ENCODE results near the gene FGD6.
"Not testable (repeated sequence)": the region's sequence is repeated elsewhere in the genome, so short reads cannot be mapped to it uniquely, and the experiment has no call there.

The FGD6 gene

GRCh38 chr12:95244350-95244749 is 27.1 kb upstream of the FGD6 start:
- H2AK5ac ChIP-seq (ENCODE audit: low read length), result no peak overlapping the region
- no CpG with 5 or more reads among the region's 3 CpGs for WGBS (ENCODE audit: extremely low coverage, insufficient coverage, insufficient read length)
- H3K79me1 ChIP-seq (ENCODE audit: low read length), result no peaks in the 10 kb centered on the region

GRCh38 chr12:95243497-95244183 is 26.4 kb upstream of the FGD6 start:
- H4K8ac ChIP-seq (ENCODE audit: low read depth, low read length), result no peak overlapping the region
- peaks cover 5% of the 10 kb centered on the region for H3K79me2 ChIP-seq (ENCODE audit: control insufficient read depth, insufficient read depth, low read length, poor library complexity)
- H2AFZ ChIP-seq (ENCODE audit: insufficient read depth, low read length, poor library complexity), result no peak overlapping the region
- H3K4me1 ChIP-seq (ENCODE audit: control insufficient read depth in 1 of 2, insufficient read depth in 2 of 2, low read length in 2 of 2), result no peaks in the 10 kb centered on the region
- H3K9me3 ChIP-seq (ENCODE audit: insufficient read depth, low read depth, low read length), result no peaks in the 10 kb centered on the region
- no peak overlapping the region for H2BK120ac ChIP-seq (ENCODE audit: insufficient read depth, low read length, poor library complexity)
- no peak overlapping the region for H3K27ac ChIP-seq (ENCODE audit: low read depth, low read length)
- peak overlapping the region; percentile 13 for H2BK5ac ChIP-seq (ENCODE audit: low read depth, low read length, poor library complexity)
- H3K14ac ChIP-seq (ENCODE audit: low read length), result no peak overlapping the region
- no peak overlapping the region for H3K4ac ChIP-seq (ENCODE audit: low read depth, low read length)
- no CpG with 5 or more reads among the region's 4 CpGs for WGBS (ENCODE audit: extremely low coverage, insufficient coverage, insufficient read length)
- peak overlapping the region; percentile 29 for H3K18ac ChIP-seq (ENCODE audit: low read length)
- H3K4me2 ChIP-seq (ENCODE audit: low read length), result no peak overlapping the region
- no peak overlapping the region for H3K9ac ChIP-seq (ENCODE audit: low read length)
- no peak for DNase-seq
- H3K4me3 ChIP-seq (ENCODE audit: low read depth, low read length), result no peak overlapping the region
- H3K27me3 ChIP-seq (ENCODE audit: insufficient read depth, low read length), result no peaks in the 10 kb centered on the region
- no peak overlapping the region for H3K23ac ChIP-seq (ENCODE audit: low read length)
- H2BK12ac ChIP-seq (ENCODE audit: low read length), result no peak overlapping the region
- no peak overlapping the region for H4K91ac ChIP-seq (ENCODE audit: low read depth, low read length)
- no peak overlapping the region for H2AK5ac ChIP-seq (ENCODE audit: low read length)
- no peak overlapping the region for H4K12ac ChIP-seq (ENCODE audit: low read depth, low read length)
- H3K79me1 ChIP-seq (ENCODE audit: low read length), result no peaks in the 10 kb centered on the region
- peaks cover 4 to 9% of the 10 kb centered on the region in 2 experiments for H3K36me3 ChIP-seq (ENCODE audit: control insufficient read depth in 1 of 2, insufficient read depth in 2 of 2, low read length in 2 of 2)

More at GRCh38 chr12:95244350-95244749, 27.1 kb upstream of the FGD6 start:
- H3K9me3 ChIP-seq (ENCODE audit: insufficient read depth, low read depth, low read length), result no peaks in the 10 kb centered on the region
- H3K36me3 ChIP-seq (ENCODE audit: control insufficient read depth in 1 of 2, insufficient read depth in 2 of 2, low read length in 2 of 2), result peaks cover 4 to 9% of the 10 kb centered on the region in 2 experiments
- no peaks in the 10 kb centered on the region for H3K4me1 ChIP-seq (ENCODE audit: control insufficient read depth in 1 of 2, insufficient read depth in 2 of 2, low read length in 2 of 2)
- H3K27me3 ChIP-seq (ENCODE audit: insufficient read depth, low read length), result no peaks in the 10 kb centered on the region
- no peak overlapping the region for H3K4me2 ChIP-seq (ENCODE audit: low read length)
- no peak overlapping the region for H3K4me3 ChIP-seq (ENCODE audit: low read depth, low read length)
- peak in 1 of 2 donors; percentile 27 for DNase-seq
- no peak overlapping the region for H4K8ac ChIP-seq (ENCODE audit: low read depth, low read length)
- H3K14ac ChIP-seq (ENCODE audit: low read length), result no peak overlapping the region
- no peak overlapping the region for H3K27ac ChIP-seq (ENCODE audit: low read depth, low read length)
- peak overlapping the region; percentile 75 for H3K4ac ChIP-seq (ENCODE audit: low read depth, low read length)
- no peak overlapping the region for H3K9ac ChIP-seq (ENCODE audit: low read length)
- no peak overlapping the region for H3K23ac ChIP-seq (ENCODE audit: low read length)
- H4K12ac ChIP-seq (ENCODE audit: low read depth, low read length), result no peak overlapping the region
- H2BK120ac ChIP-seq (ENCODE audit: insufficient read depth, low read length, poor library complexity), result no peak overlapping the region
- H4K91ac ChIP-seq (ENCODE audit: low read depth, low read length), result no peak overlapping the region
- H2AFZ ChIP-seq (ENCODE audit: insufficient read depth, low read length, poor library complexity), result no peak overlapping the region
- H2BK5ac ChIP-seq (ENCODE audit: low read depth, low read length, poor library complexity), result no peak overlapping the region
- no peak overlapping the region for H2BK12ac ChIP-seq (ENCODE audit: low read length)
- H3K18ac ChIP-seq (ENCODE audit: low read length), result no peak overlapping the region
- H3K79me2 ChIP-seq (ENCODE audit: control insufficient read depth, insufficient read depth, low read length, poor library complexity), result peaks cover 5% of the 10 kb centered on the region

DNA sequence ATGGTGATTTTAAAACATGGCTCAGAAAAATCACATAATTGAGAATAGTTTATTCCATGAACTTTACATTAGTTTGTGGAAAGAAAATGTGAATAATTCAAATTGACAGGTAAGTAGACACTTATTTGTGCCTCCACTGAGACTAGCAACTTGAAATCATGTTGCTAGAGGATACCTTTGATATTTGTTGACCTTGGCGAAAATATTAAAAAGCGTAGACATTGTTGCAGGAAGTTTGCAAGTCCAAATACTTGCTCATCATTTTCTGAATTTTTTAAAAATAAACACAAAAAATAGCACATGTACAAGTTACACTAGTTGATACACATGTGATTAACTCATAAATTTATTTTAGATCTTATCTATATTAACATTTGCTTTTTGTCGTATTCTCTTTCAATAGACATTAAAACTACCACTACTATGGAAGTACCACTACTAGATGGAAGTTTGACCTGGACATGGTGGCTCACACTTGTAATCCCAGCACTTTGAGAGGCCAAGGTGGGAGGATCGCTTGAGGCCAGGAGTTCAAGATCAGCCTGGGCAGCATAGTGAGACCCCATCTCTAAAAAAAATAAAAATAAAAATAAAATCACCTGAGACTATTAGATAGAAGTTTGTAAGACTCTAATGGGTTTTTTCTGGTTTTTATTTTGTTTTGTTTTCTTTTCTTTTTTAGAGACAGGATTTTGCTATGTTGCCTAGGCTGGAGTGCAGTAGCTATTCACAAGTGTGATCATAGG is 24.7 kb upstream of the FGD6 start:
- Histone ChIP-seq H3K18ac (ENCODE audit: low read length) (no peak overlapping the region), H3K27ac (ENCODE audit: low read depth, low read length) (no peak overlapping the region), H4K8ac (ENCODE audit: low read depth, low read length) (no peak overlapping the region), H3K9ac (ENCODE audit: low read length) (no peak overlapping the region), H3K4me3 (ENCODE audit: low read depth, low read length) (no peak overlapping the region), H2BK12ac (ENCODE audit: low read length) (no peak overlapping the region), H2AK5ac (ENCODE audit: low read length) (no peak overlapping the region), H3K4me1 (ENCODE audit: control insufficient read depth in 1 of 2, insufficient read depth in 2 of 2, low read length in 2 of 2) (peaks cover 0 to 2% of the 10 kb centered on the region in 2 experiments), H3K14ac (ENCODE audit: low read length) (no peak overlapping the region), H3K27me3 (ENCODE audit: insufficient read depth, low read length) (no peaks in the 10 kb centered on the region), H2BK120ac (ENCODE audit: insufficient read depth, low read length, poor library complexity) (no peak overlapping the region), H2BK5ac (ENCODE audit: low read depth, low read length, poor library complexity) (no peak overlapping the region), H3K79me1 (ENCODE audit: low read length) (no peaks in the 10 kb centered on the region), H3K36me3 (ENCODE audit: control insufficient read depth in 1 of 2, insufficient read depth in 2 of 2, low read length in 2 of 2) (peaks cover 4 to 9% of the 10 kb centered on the region in 2 experiments), H4K91ac (ENCODE audit: low read depth, low read length) (no peak overlapping the region), H2AFZ (ENCODE audit: insufficient read depth, low read length, poor library complexity) (no peak overlapping the region), H3K9me3 (ENCODE audit: insufficient read depth, low read depth, low read length) (no peaks in the 10 kb centered on the region), H3K4ac (ENCODE audit: low read depth, low read length) (no peak overlapping the region), H3K23ac (ENCODE audit: low read length) (no peak overlapping the region), H3K79me2 (ENCODE audit: control insufficient read depth, insufficient read depth, low read length, poor library complexity) (peaks cover 5% of the 10 kb centered on the region), H3K4me2 (ENCODE audit: low read length) (no peak overlapping the region), H4K12ac (ENCODE audit: low read depth, low read length) (no peak overlapping the region)
- DNase-seq, result no peak
- no CpG with 5 or more reads among the region's 4 CpGs for WGBS (ENCODE audit: extremely low coverage, insufficient coverage, insufficient read length)

DNA sequence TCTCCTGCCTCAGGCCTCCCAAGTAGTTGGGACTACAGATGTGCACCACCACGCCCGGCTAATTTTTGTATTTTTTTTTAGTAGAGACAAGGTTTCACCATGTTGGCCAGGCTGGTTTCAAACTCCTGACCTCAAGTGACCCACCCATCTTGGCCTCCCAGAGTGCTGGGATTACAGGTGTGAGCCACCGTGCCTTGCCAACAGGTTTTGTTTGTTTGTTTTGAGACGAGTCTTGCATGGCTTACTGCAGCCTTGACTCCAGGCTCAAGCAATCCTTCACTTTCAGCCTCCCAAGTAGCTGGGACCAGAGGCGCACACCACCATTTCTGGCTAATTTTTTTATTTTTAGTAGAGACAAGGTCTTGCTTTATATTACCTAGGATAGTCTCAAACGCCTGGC is 23.9 kb upstream of the FGD6 start:
- H2BK12ac ChIP-seq (ENCODE audit: low read length); H3K36me3 ChIP-seq (ENCODE audit: control insufficient read depth in 1 of 2, insufficient read depth in 2 of 2, low read length in 2 of 2); H3K14ac ChIP-seq (ENCODE audit: low read length); H3K18ac ChIP-seq (ENCODE audit: low read length); H3K27me3 ChIP-seq (ENCODE audit: insufficient read depth, low read length); H2AFZ ChIP-seq (ENCODE audit: insufficient read depth, low read length, poor library complexity); H3K4me2 ChIP-seq (ENCODE audit: low read length); H2BK5ac ChIP-seq (ENCODE audit: low read depth, low read length, poor library complexity); H3K9me3 ChIP-seq (ENCODE audit: insufficient read depth, low read depth, low read length); H3K23ac ChIP-seq (ENCODE audit: low read length); H3K79me1 ChIP-seq (ENCODE audit: low read length); H3K79me2 ChIP-seq (ENCODE audit: control insufficient read depth, insufficient read depth, low read length, poor library complexity); H3K9ac ChIP-seq (ENCODE audit: low read length); H3K4me3 ChIP-seq (ENCODE audit: low read depth, low read length); H3K27ac ChIP-seq (ENCODE audit: low read depth, low read length); H2AK5ac ChIP-seq (ENCODE audit: low read length); H3K4me1 ChIP-seq (ENCODE audit: control insufficient read depth in 1 of 2, insufficient read depth in 2 of 2, low read length in 2 of 2); H4K12ac ChIP-seq (ENCODE audit: low read depth, low read length); H2BK120ac ChIP-seq (ENCODE audit: insufficient read depth, low read length, poor library complexity); H4K91ac ChIP-seq (ENCODE audit: low read depth, low read length): not testable (repeated sequence)
- Histone ChIP-seq H4K8ac (ENCODE audit: low read depth, low read length) (peak overlapping the region; percentile 7), H3K4ac (ENCODE audit: low read depth, low read length) (peak overlapping the region; percentile 69)
- DNase-seq, result peak; percentile 43 to 71
- no CpG with 5 or more reads among the region's 6 CpGs for WGBS (ENCODE audit: extremely low coverage, insufficient coverage, insufficient read length)
